Heart left ventricle (tissue), 13 donors: ENCODE data around the gene ASTN2.

Experiments used
- POLR2A ChIP-seq, 2 donors: fragments of 450-650 bp; IDR thresholded peaks; one replicate each; pipeline ENCODE4 v1.6.1; 2017; ENCODE audit warnings: antibody characterized with exemption in 2 of 2, mild to moderate bottlenecking in 2 of 2, moderate library complexity in 2 of 2
- TF ChIP-seq, protein P1 (sequence below), 12 donors: fragments of 200-600 bp; sonication (generic) in 4 of 12; IDR thresholded peaks; one replicate each; pipeline versions ENCODE4 v1.5.0 to v1.8.0; 2018 to 2022; ENCODE audit warnings: antibody characterized with exemption in 12 of 12, mild to moderate bottlenecking in 5 of 12
- donor health status: ischemic (EF 13 %, LVEDD 7.1; RV severe dilation, severe dysfunction).
- donor health status: DM: no; HTN: yes; CAD: no.
- donor health status: DM: no; HTN: no; CAD: no.
- donor health status: ischemic (EF 25% LVEDD 6.9; RV normal size, moderate dysfunction).
- donor health status: ischemic (EF 25% LVEDD 5.7; RV mildly dilated, moderate dysfunction).
- donor health status: ischemic (EF 35%, LVEDD 5.7; RV mildly dilated, moderate dysfunction).
- donor health status: nonischemic (EF 11% LVEDD 7.7; RV severe dilation, severe dysfunction).
- donor health status: DM: yes; HTN: yes; CAD: no.
- donor health status: PGD.
- donor health status: ischemic (EF 29% LVEDD 5.4; RV normal size, mild dysfunction).
- donor health status: nonischemic (EF 23%, LVEDD 6.1; RV moderate dilation, normal function).

- no peak for TF ChIP-seq POLR2A (IDR thresholded peaks at IDR 0.05)
- TF ChIP-seq, protein P1, sequence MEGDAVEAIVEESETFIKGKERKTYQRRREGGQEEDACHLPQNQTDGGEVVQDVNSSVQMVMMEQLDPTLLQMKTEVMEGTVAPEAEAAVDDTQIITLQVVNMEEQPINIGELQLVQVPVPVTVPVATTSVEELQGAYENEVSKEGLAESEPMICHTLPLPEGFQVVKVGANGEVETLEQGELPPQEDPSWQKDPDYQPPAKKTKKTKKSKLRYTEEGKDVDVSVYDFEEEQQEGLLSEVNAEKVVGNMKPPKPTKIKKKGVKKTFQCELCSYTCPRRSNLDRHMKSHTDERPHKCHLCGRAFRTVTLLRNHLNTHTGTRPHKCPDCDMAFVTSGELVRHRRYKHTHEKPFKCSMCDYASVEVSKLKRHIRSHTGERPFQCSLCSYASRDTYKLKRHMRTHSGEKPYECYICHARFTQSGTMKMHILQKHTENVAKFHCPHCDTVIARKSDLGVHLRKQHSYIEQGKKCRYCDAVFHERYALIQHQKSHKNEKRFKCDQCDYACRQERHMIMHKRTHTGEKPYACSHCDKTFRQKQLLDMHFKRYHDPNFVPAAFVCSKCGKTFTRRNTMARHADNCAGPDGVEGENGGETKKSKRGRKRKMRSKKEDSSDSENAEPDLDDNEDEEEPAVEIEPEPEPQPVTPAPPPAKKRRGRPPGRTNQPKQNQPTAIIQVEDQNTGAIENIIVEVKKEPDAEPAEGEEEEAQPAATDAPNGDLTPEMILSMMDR (IDR thresholded peaks at IDR 0.05), result no peak
Measured at GRCh38 chr9:116471944-116472506, 942.8 kb downstream of the ASTN2 start.
